Gastrocnemius medialis (tissue), 4 donors: ENCODE measurements around the gene LAMA4. TPM values are rescaled to one million over a fixed set of nuclear protein-coding genes. Genes with fewer than 3 reads are reported as not detected.

Experiments used
- ATAC-seq, 2 donors: fragments of 150-250 bp; one replicate each; pipeline ENCODE4 v1.9.1; 2016
- DNase-seq, 2 donors: peaks; one replicate each; pipeline ENCODE4 v3.0.0-alpha.2; 2019
- H3K27ac ChIP-seq, 4 donors: fragments of 200-600 bp; sonication (generic); 1 replicate in 1 of 4; 2 replicates in 3 of 4; pipeline ENCODE4 v1.5.1; 2016 to 2018; ENCODE audit warnings: mild to moderate bottlenecking in 2 of 4, moderate library complexity in 1 of 4
- H3K27me3 ChIP-seq, 3 donors: fragments of 200-600 bp; sonication (generic) in 2 of 3; 1 replicate in 1 of 3; 2 replicates in 2 of 3; pipeline versions ENCODE4 v1.5.1 to v1.6.0; 2016 to 2019; ENCODE audit warnings: mild to moderate bottlenecking in 1 of 3, moderate library complexity in 1 of 3
- H3K36me3 ChIP-seq, 2 donors: fragments of 200-600 bp; sonication (generic) in 1 of 2; one replicate each; pipeline ENCODE4 v1.5.1; 2017 to 2018
- H3K4me1 ChIP-seq, 2 donors: fragments of 200-600 bp; sonication (generic) in 1 of 2; one replicate each; pipeline ENCODE4 v1.5.1; 2016 to 2017; ENCODE audit warnings: mild to moderate bottlenecking in 2 of 2
- H3K4me3 ChIP-seq, 4 donors: fragments of 200-600 bp; sonication (generic) in 3 of 4; 1 replicate in 1 of 4; 2 replicates in 3 of 4; pipeline ENCODE4 v1.5.1; 2016 to 2019; ENCODE audit warnings: mild to moderate bottlenecking in 2 of 4
- H3K9me3 ChIP-seq, 3 donors: fragments of 200-600 bp; sonication (generic) in 2 of 3; 1 replicate in 1 of 3; 2 replicates in 2 of 3; pipeline ENCODE4 v1.5.1; 2016 to 2019
- CTCF ChIP-seq, 5 experiments: fragments of 450-650 bp in 3 of 5; fragments of 200-600 bp in 2 of 5; sonication (generic) in 2 of 5; IDR thresholded peaks in 4 of 5; conservative IDR thresholded peaks in 1 of 5; 1 replicate in 4 of 5; 2 replicates in 1 of 5; pipeline ENCODE4 v1.5.1; 2016 to 2019; ENCODE audit warnings: antibody characterized with exemption in 5 of 5, mild to moderate bottlenecking in 3 of 5, moderate library complexity in 3 of 5
- POLR2A ChIP-seq, 2 donors: fragments of 450-650 bp; IDR thresholded peaks; one replicate each; pipeline ENCODE4 v1.6.1; 2017; ENCODE audit warnings: antibody characterized with exemption in 2 of 2, mild to moderate bottlenecking in 2 of 2, moderate library complexity in 2 of 2
- in situ Hi-C, 4 donors: fragments of 200-750 bp; cut with MboI; loops; one replicate each; pipeline versions ENCODE4 v1.15.0 to v1.8.0; 2017; ENCODE audit warnings: low sequenced_read_pairs in 4 of 4
- intact Hi-C: fragments of 100-400 bp; cut with DNase I; formaldehyde crosslinking; loops from one replicate; pipeline ENCODE4 v1.15.1; 2023; ENCODE audit warnings: low total_unique reads
- total RNA-seq, 4 donors: library from RNA; depleted of rRNA; stranded (reverse); fragments of >200 nt; gene quantifications; one replicate each; pipeline versions ENCODE4 v1.1.0 to v1.2.3, GENCODE V29; 2016

LAMA4 gene
- total RNA-seq, 4 donors from 2014 or later, result 4.4 to 19.1 (median 7.4) TPM

GRCh38 chr6:112209131-112209530 is 45.2 kb downstream of the LAMA4 start:
- intact Hi-C loops, result loop anchor here (10.0 kb wide), 1 partner anchor 46 kb away; the partner anchor contains the start of gene LAMA4
- no peaks in the 10 kb centered on the region for H3K27me3 ChIP-seq
- H3K4me3 ChIP-seq, result no peak overlapping the region
- H3K9me3 ChIP-seq, result no peaks in the 10 kb centered on the region
- no peak overlapping the region for H3K27ac ChIP-seq
- ATAC-seq (no peak), DNase-seq (no peak)
- in situ Hi-C loops, result loop anchor here in 1 of 4 donors (10.0 kb wide), 1 partner anchor 46 kb away; the partner anchor contains the start of gene LAMA4
- H3K4me1 ChIP-seq, result peaks cover 0 to 7% of the 10 kb centered on the region in 2 donors
- no peaks in the 10 kb centered on the region for H3K36me3 ChIP-seq
- no peak for TF ChIP-seq POLR2A (IDR thresholded peaks at IDR 0.05)
- TF ChIP-seq CTCF (IDR thresholded peaks at IDR 0.05 in 4 of 5, conservative IDR thresholded peaks at IDR 0.05 in 1 of 5), result no peak

- Histone ChIP-seq H3K9me3 (no peaks in the 10 kb centered on the region), H3K36me3 (no peaks in the 10 kb centered on the region), H3K4me3 (no peak overlapping the region), H3K4me1 (peaks cover 0 to 7% of the 10 kb centered on the region in 2 donors), H3K27ac (no peak overlapping the region), H3K27me3 (no peaks in the 10 kb centered on the region)
- TF ChIP-seq CTCF (IDR thresholded peaks at IDR 0.05 in 4 of 5, conservative IDR thresholded peaks at IDR 0.05 in 1 of 5) (no peak), POLR2A (IDR thresholded peaks at IDR 0.05) (no peak)
- DNase-seq (no peak), ATAC-seq (no peak)
- in situ Hi-C loops (loop anchor here in 1 of 4 donors (10.0 kb wide), 1 partner anchor 47 kb away; the partner anchor contains the start of gene LAMA4), intact Hi-C loops (loop anchor here (10.0 kb wide), 1 partner anchor 47 kb away; the partner anchor contains the start of gene LAMA4)
These were observed 46.6 kb downstream of the LAMA4 start for GRCh38 chr6:112207776-112208175.

GRCh38 chr6:112207131-112207530 is 47.2 kb downstream of the LAMA4 start:
- TF ChIP-seq POLR2A (IDR thresholded peaks at IDR 0.05) (no peak), CTCF (IDR thresholded peaks at IDR 0.05 in 4 of 5, conservative IDR thresholded peaks at IDR 0.05 in 1 of 5) (no peak)
- H3K4me1 ChIP-seq, result peaks cover 0 to 7% of the 10 kb centered on the region in 2 donors
- ATAC-seq (no peak), DNase-seq (no peak)
- H3K9me3 ChIP-seq, result no peaks in the 10 kb centered on the region
- no peaks in the 10 kb centered on the region for H3K27me3 ChIP-seq
- intact Hi-C loops (loop anchor here (10.0 kb wide), 1 partner anchor 48 kb away; the partner anchor contains the start of gene LAMA4), in situ Hi-C loops (loop anchor here in 1 of 4 donors (10.0 kb wide), 1 partner anchor 48 kb away; the partner anchor contains the start of gene LAMA4)
- H3K36me3 ChIP-seq, result no peaks in the 10 kb centered on the region
- no peak overlapping the region for H3K27ac ChIP-seq
- H3K4me3 ChIP-seq, result no peak overlapping the region

GRCh38 chr6:112206110-112206458 is 48.3 kb downstream of the LAMA4 start:
- H3K36me3 ChIP-seq, result no peaks in the 10 kb centered on the region

More at GRCh38 chr6:112206110-112206458, 48.3 kb downstream of the LAMA4 start:
- Histone ChIP-seq H3K9me3 (no peaks in the 10 kb centered on the region), H3K27ac (peak overlapping the region in 2 of 4 donors; percentile 37 to 55), H3K27me3 (no peaks in the 10 kb centered on the region), H3K4me3 (no peak overlapping the region), H3K4me1 (peaks cover 0 to 7% of the 10 kb centered on the region in 2 donors)
- ATAC-seq, result no peak
- TF ChIP-seq CTCF (IDR thresholded peaks at IDR 0.05 in 4 of 5, conservative IDR thresholded peaks at IDR 0.05 in 1 of 5), result no peak
- no peak for TF ChIP-seq POLR2A (IDR thresholded peaks at IDR 0.05)
- in situ Hi-C loops, result loop anchor here in 1 of 4 donors (10.0 kb wide), 1 partner anchor 49 kb away; the partner anchor contains the start of gene LAMA4
- no peak for DNase-seq
- intact Hi-C loops, result loop anchor here (10.0 kb wide), 1 partner anchor 49 kb away; the partner anchor contains the start of gene LAMA4
